ENCODE measurements around the gene PALM2AKAP2. TPM values are rescaled to one million over a fixed set of nuclear protein-coding genes. Genes with fewer than 3 reads are reported as not detected.

The PALM2AKAP2 gene
- total and polyA plus RNA-seq, 2 experiments from 2014 or later, result 2.5 to 7.9 TPM

DNA sequence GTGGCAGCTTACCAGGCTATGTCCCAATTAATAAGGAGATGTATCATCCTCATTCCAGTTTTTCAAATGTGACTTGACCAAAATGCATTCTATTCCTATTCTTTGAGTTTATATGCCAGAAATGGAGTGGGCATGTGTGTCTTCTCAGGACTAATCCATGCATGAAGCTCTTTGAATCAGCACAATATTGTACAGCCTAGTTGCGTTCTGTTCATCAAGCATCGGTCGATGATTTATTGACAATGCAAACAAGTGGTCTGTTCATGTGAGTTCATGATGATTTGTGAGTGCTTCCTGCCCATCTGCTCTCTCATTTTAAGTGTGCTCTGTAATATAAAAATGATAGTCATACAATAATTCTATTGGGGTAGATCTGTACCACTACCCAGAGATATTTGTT lies 48.3 kb downstream of the PALM2AKAP2 start (continued):
- TF ChIP-seq EZH2phosphoT487 (IDR thresholded peaks at IDR 0.05; ENCODE audit: unreplicated experiment), result no peak
- TF ChIP-seq, protein P1, sequence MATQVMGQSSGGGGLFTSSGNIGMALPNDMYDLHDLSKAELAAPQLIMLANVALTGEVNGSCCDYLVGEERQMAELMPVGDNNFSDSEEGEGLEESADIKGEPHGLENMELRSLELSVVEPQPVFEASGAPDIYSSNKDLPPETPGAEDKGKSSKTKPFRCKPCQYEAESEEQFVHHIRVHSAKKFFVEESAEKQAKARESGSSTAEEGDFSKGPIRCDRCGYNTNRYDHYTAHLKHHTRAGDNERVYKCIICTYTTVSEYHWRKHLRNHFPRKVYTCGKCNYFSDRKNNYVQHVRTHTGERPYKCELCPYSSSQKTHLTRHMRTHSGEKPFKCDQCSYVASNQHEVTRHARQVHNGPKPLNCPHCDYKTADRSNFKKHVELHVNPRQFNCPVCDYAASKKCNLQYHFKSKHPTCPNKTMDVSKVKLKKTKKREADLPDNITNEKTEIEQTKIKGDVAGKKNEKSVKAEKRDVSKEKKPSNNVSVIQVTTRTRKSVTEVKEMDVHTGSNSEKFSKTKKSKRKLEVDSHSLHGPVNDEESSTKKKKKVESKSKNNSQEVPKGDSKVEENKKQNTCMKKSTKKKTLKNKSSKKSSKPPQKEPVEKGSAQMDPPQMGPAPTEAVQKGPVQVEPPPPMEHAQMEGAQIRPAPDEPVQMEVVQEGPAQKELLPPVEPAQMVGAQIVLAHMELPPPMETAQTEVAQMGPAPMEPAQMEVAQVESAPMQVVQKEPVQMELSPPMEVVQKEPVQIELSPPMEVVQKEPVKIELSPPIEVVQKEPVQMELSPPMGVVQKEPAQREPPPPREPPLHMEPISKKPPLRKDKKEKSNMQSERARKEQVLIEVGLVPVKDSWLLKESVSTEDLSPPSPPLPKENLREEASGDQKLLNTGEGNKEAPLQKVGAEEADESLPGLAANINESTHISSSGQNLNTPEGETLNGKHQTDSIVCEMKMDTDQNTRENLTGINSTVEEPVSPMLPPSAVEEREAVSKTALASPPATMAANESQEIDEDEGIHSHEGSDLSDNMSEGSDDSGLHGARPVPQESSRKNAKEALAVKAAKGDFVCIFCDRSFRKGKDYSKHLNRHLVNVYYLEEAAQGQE (IDR thresholded peaks at IDR 0.05; ENCODE audit: unreplicated experiment), result no peak
- no peak for TF ChIP-seq ETS1 (IDR thresholded peaks at IDR 0.05)

Data from GM23338 (cell line).